DOHH2 (cell line): ENCODE results near the gene PCSK5.

ENCODE experiments used
- H3F3A ChIP-seq: fragments of 200-600 bp; sonication (generic), shearing (Covaris generic); 2 replicates; pipeline ENCODE4 v1.6.0; 2016; ENCODE audit warnings: antibody characterized with exemption, mild to moderate bottlenecking; ENCODE audit not compliant: control insufficient read depth, insufficient read depth
- H3K27ac ChIP-seq: fragments of 200-600 bp; sonication (generic); 2 replicates; pipeline ENCODE4 v1.5.1; 2014; ENCODE audit warnings: low read depth, mild to moderate bottlenecking, low read length, moderate library complexity
- H3K27me3 ChIP-seq: fragments of 200-600 bp; sonication (generic); 2 replicates; pipeline ENCODE4 v1.6.1; 2014; ENCODE audit warnings: mild to moderate bottlenecking, low read length, mixed read lengths; ENCODE audit not compliant: control insufficient read depth
- H3K36me3 ChIP-seq: fragments of 200-600 bp; sonication (generic); 2 replicates; pipeline ENCODE4 v1.6.1; 2014; ENCODE audit warnings: mild to moderate bottlenecking, low read length, moderate library complexity, mixed read lengths; ENCODE audit not compliant: control insufficient read depth
- H3K4me1 ChIP-seq: fragments of 200-600 bp; sonication (generic); 2 replicates; pipeline ENCODE4 v1.6.1; 2014; ENCODE audit warnings: mild to moderate bottlenecking, low read length, mixed read lengths; ENCODE audit not compliant: control insufficient read depth
- H3K4me2 ChIP-seq: fragments of 200-600 bp; sonication (generic); 2 replicates; pipeline ENCODE4 v1.6.0; 2014; ENCODE audit warnings: mild to moderate bottlenecking, low read length, moderate library complexity
- H3K4me3 ChIP-seq: fragments of 200-600 bp; sonication (generic); 2 replicates; pipeline ENCODE4 v1.5.1; 2014; ENCODE audit warnings: mild to moderate bottlenecking, low read length, mixed read lengths
- H3K79me2 ChIP-seq: fragments of 200-600 bp; sonication (generic); 2 replicates; pipeline ENCODE4 v1.6.1; 2014; ENCODE audit warnings: mild to moderate bottlenecking, low read length, mixed read lengths; ENCODE audit not compliant: control insufficient read depth
- H3K9me2 ChIP-seq: fragments of 200-600 bp; sonication (generic); replicated peaks from 2 replicates; pipeline ENCODE4 v1.6.1; 2014; ENCODE audit warnings: mild to moderate bottlenecking, low read length, mixed read lengths; ENCODE audit not compliant: control insufficient read depth
- H3K9me3 ChIP-seq: fragments of 200-600 bp; sonication (generic); 2 replicates; pipeline ENCODE4 v1.6.1; 2014; ENCODE audit warnings: antibody characterized with exemption, low read length, mixed read lengths; ENCODE audit not compliant: control insufficient read depth, insufficient read depth
- H4K20me1 ChIP-seq: fragments of 200-600 bp; sonication (generic); 2 replicates; pipeline ENCODE4 v1.6.0; 2014; ENCODE audit warnings: low read depth, mild to moderate bottlenecking, antibody characterized with exemption, low read length, moderate library complexity; ENCODE audit not compliant: control insufficient read depth, insufficient read depth
- EZH2phosphoT487 ChIP-seq: fragments of 200-600 bp; sonication (generic); IDR thresholded peaks from 2 replicates; pipeline ENCODE4 v1.6.1; 2017; ENCODE audit warnings: borderline replicate concordance, mild to moderate bottlenecking, antibody characterized with exemption, low read length, moderate library complexity, mixed read lengths
- TF ChIP-seq, protein P1 (sequence below): fragments of 200-600 bp; sonication (generic); IDR thresholded peaks from one replicate; pipeline ENCODE4 v1.5.1; 2014; ENCODE audit warnings: antibody characterized with exemption, mild to moderate bottlenecking, low read depth, low read length; ENCODE audit not compliant: poor library complexity, severe bottlenecking

The PCSK5 gene

DNA sequence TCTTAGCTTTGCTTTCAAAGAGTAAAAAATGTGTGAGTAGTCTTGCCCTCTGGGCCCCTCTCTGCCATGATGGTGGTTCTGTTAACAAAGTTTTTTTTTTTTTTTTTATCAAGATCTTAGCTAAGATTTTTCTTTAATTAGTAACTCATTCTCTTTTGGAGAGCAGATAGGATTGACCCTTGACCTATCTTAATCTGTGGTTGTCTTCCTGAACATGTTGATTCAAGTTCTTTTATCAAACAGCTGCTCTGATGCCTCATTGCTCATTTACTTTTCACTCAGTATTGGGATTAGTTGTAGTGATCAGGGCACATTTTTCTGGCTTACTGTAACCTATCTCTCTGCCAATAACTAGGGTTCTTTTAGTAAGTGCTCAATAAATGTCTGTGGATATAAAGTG lies 106.3 kb downstream of the PCSK5 start:
- H3K27me3 ChIP-seq = no peaks in the 10 kb centered on the region
- no peak overlapping the region for H3K27ac ChIP-seq
- H3K9me2 ChIP-seq = no peaks in the 10 kb centered on the region
- no peaks in the 10 kb centered on the region for H3K9me3 ChIP-seq
- H3K79me2 ChIP-seq = no peaks in the 10 kb centered on the region
- no peaks in the 10 kb centered on the region for H3K4me1 ChIP-seq
- TF ChIP-seq EZH2phosphoT487 = no peak
- TF ChIP-seq, protein P1, sequence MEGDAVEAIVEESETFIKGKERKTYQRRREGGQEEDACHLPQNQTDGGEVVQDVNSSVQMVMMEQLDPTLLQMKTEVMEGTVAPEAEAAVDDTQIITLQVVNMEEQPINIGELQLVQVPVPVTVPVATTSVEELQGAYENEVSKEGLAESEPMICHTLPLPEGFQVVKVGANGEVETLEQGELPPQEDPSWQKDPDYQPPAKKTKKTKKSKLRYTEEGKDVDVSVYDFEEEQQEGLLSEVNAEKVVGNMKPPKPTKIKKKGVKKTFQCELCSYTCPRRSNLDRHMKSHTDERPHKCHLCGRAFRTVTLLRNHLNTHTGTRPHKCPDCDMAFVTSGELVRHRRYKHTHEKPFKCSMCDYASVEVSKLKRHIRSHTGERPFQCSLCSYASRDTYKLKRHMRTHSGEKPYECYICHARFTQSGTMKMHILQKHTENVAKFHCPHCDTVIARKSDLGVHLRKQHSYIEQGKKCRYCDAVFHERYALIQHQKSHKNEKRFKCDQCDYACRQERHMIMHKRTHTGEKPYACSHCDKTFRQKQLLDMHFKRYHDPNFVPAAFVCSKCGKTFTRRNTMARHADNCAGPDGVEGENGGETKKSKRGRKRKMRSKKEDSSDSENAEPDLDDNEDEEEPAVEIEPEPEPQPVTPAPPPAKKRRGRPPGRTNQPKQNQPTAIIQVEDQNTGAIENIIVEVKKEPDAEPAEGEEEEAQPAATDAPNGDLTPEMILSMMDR = no peak
- H3F3A ChIP-seq = no peaks in the 10 kb centered on the region
- H3K4me3 ChIP-seq = no peak overlapping the region
- no peaks in the 10 kb centered on the region for H3K36me3 ChIP-seq
- H4K20me1 ChIP-seq = no peaks in the 10 kb centered on the region
- no peak overlapping the region for H3K4me2 ChIP-seq

DNA sequence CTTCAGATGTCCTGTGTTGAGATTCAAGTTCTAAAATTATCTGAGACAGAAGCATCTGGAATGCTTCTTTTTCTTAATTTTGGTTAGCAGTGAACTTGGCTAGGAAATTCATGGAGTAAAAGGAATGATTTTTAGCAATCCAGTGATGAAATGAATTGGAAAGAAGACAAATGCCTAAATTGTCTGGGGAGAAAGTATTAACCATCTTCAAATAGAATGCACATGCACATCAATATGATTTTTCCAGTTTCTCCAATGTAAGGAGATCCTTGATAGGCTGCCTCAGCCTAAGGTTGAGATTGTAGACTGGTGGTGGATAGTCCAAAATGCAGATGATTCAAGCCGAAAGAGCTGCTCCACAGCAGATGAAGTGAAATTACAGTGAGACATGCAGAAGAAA lies 106.7 kb downstream of the PCSK5 start:
- Histone ChIP-seq H3K4me2 (no peak overlapping the region), H3K79me2 (no peaks in the 10 kb centered on the region), H3K4me1 (no peaks in the 10 kb centered on the region), H3F3A (no peaks in the 10 kb centered on the region), H3K9me2 (no peaks in the 10 kb centered on the region), H3K9me3 (no peaks in the 10 kb centered on the region), H3K4me3 (no peak overlapping the region), H3K27ac (no peak overlapping the region), H4K20me1 (no peaks in the 10 kb centered on the region), H3K27me3 (no peaks in the 10 kb centered on the region), H3K36me3 (no peaks in the 10 kb centered on the region)
- TF ChIP-seq EZH2phosphoT487 = no peak
- TF ChIP-seq, protein P1 = no peak

DNA sequence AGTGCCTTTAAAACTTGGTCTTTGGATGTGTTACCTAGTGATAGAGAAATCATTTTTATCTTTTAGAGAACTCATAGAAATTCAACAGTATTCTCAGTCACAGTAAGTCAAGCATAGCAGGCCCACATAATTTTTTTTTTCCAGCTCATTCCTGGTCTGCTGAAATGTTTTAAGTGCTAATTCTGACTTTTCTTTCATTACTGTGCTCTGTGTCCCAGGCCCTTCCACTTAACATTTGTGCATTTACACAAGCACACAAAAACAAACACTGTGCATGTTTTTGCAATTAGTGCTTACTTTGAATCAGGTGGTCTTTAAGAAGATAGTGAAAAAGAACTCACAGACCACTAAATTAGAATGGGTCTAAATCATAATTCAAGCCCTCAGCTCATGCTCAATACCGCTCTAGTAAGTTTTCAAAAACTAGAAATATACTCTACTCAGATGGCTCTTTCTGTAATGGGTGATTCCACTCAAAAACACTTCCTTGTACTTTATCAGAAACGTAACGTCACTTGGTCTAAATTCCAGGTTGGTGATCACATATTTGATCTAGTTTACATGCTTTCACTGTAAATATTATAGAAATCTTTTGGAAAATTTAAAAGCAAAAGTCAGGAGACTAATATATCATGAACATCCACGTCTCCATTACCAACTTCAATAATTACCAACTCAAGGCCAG lies 107.8 kb downstream of the PCSK5 start:
- H3K79me2 ChIP-seq = no peaks in the 10 kb centered on the region
- H3K9me2 ChIP-seq = no peaks in the 10 kb centered on the region
- no peaks in the 10 kb centered on the region for H3K27me3 ChIP-seq
- no peaks in the 10 kb centered on the region for H4K20me1 ChIP-seq
- no peaks in the 10 kb centered on the region for H3F3A ChIP-seq
- no peak overlapping the region for H3K4me2 ChIP-seq
- no peak overlapping the region for H3K4me3 ChIP-seq
- no peaks in the 10 kb centered on the region for H3K9me3 ChIP-seq
- TF ChIP-seq, protein P1 = no peak
- no peak for TF ChIP-seq EZH2phosphoT487
- H3K4me1 ChIP-seq = no peaks in the 10 kb centered on the region
- no peak overlapping the region for H3K27ac ChIP-seq
- no peaks in the 10 kb centered on the region for H3K36me3 ChIP-seq
